K562 (cell line): Measurements from ENCODE around the gene NFE2. TPM values are rescaled to one million over a fixed set of nuclear protein-coding genes. Genes with fewer than 3 reads are reported as not detected.

ENCODE experiments used
- ATAC-seq: fragments of 200-7000 bp; cut with Tn5 transposase; 3 replicates; pipeline ENCODE4 v1.9.1; 2020; ENCODE audit warnings: moderate library complexity
- BruUV-seq: library from RNA; stranded (reverse); fragments of 400-500 nt; replicated peaks from 2 replicates; lab custom pipeline; 2021; lab: Mats Ljungman, UMichigan
- CTCF ChIA-PET: fragments of 300-600 bp; formaldehyde crosslinking; extraction: SDS; loops from one replicate; lab custom pipeline; 2021; ENCODE audit warnings: low intra/inter-chr PET ratio; lab: Yijun Ruan, JAX
- POLR2A ChIA-PET: fragments of 300-600, 350-650 bp; sonication (Branson Sonifier 250); formaldehyde crosslinking; extraction: SDS; loops from one replicate; lab custom pipeline; 2021; ENCODE audit warnings: antibody characterized with exemption, inconsistent platforms; lab: Yijun Ruan, JAX
- DNase-seq, 4 experiments: peaks; one replicate each; pipeline versions ENCODE4 v3.0.0 to v3.0.0-alpha.2; 2011 to 2018; ENCODE audit warnings: low spot score in 3 of 4, mixed read lengths in 3 of 4; ENCODE audit errors: extremely low read depth in 1 of 4
- FAIRE-seq: peaks from 2 replicates; lab custom pipeline; 2011; peaks lifted over from hg19 to GRCh38; lab: Jason Lieb, UNC
- H2AFZ ChIP-seq: 2 replicates; pipeline ENCODE4 v1.6.0; 2011; ENCODE audit warnings: low read depth, low read length, control low read depth, inconsistent platforms
- H3K27ac ChIP-seq: fragments of 200-600 bp; 3 replicates; pipeline ENCODE4 v1.8.0; 2011; ENCODE audit warnings: low read depth, mild to moderate bottlenecking, control low read depth, inconsistent platforms, low read length, moderate library complexity, mixed read lengths; ENCODE audit errors: extremely low read depth
- H3K27me3 ChIP-seq, 2 experiments: fragments of 300-600 bp in 1 of 2; 2 replicates in 1 of 2; 3 replicates in 1 of 2; pipeline versions ENCODE4 v1.6.0 to v1.8.0; 2011; ENCODE audit warnings: inconsistent platforms in 2 of 2, low read length in 2 of 2, mild to moderate bottlenecking in 1 of 2, mixed read lengths in 1 of 2, moderate library complexity in 1 of 2; ENCODE audit not compliant: control insufficient read depth in 2 of 2, insufficient read depth in 2 of 2
- H3K36me3 ChIP-seq: fragments of 300-600 bp; 3 replicates; pipeline ENCODE4 v1.8.0; 2011; ENCODE audit warnings: mild to moderate bottlenecking, low read length, inconsistent platforms; ENCODE audit not compliant: control insufficient read depth, insufficient read depth
- H3K4me1 ChIP-seq, 2 experiments: fragments of 200-600 bp in 1 of 2; replicated peaks in 1 of 2; 2 replicates in 1 of 2; 3 replicates in 1 of 2; pipeline versions ENCODE4 v1.5.1 to v1.8.0; 2011; ENCODE audit warnings: inconsistent platforms in 2 of 2, low read length in 2 of 2, mild to moderate bottlenecking in 1 of 2, mixed read lengths in 1 of 2, moderate library complexity in 1 of 2; ENCODE audit not compliant: control insufficient read depth in 2 of 2, insufficient read depth in 2 of 2
- H3K4me2 ChIP-seq: 2 replicates; pipeline ENCODE4 v1.6.1; 2011; ENCODE audit warnings: low read length, control low read depth, inconsistent platforms, mixed read lengths; ENCODE audit not compliant: insufficient read depth
- H3K4me3 ChIP-seq: fragments of 200-600 bp; sonication (generic), shearing (Covaris generic); 2 replicates; pipeline ENCODE4 v1.5.1; 2016; ENCODE audit warnings: control low read depth, inconsistent platforms
- H3K79me2 ChIP-seq: fragments of 200-600 bp; 3 replicates; pipeline ENCODE4 v1.8.0; 2011; ENCODE audit warnings: low read length, inconsistent platforms; ENCODE audit not compliant: control insufficient read depth, insufficient read depth
- H3K9ac ChIP-seq, 2 experiments: 2 replicates each; pipeline versions ENCODE4 v1.6.0 to v1.6.1; 2011; ENCODE audit warnings: low read depth in 2 of 2, low read length in 2 of 2, control low read depth in 1 of 2, inconsistent platforms in 1 of 2, mild to moderate bottlenecking in 1 of 2, mixed read lengths in 1 of 2; ENCODE audit not compliant: insufficient read depth in 1 of 2
- H3K9me1 ChIP-seq: one replicate; pipeline ENCODE4 v1.6.0; 2011; ENCODE audit warnings: inconsistent platforms, mild to moderate bottlenecking, low read length, moderate library complexity; ENCODE audit not compliant: control insufficient read depth, insufficient read depth
- H3K9me3 ChIP-seq: replicated peaks from 2 replicates; pipeline ENCODE4 v1.5.1; 2011; ENCODE audit warnings: low read depth, low read length, inconsistent platforms; ENCODE audit not compliant: control insufficient read depth, insufficient read depth
- H4K20me1 ChIP-seq: replicated peaks from 2 replicates; pipeline ENCODE4 v1.6.1; 2011; ENCODE audit warnings: low read length, inconsistent platforms, mixed read lengths; ENCODE audit not compliant: control insufficient read depth, insufficient read depth
- ARID2 ChIP-seq: fragments of 450-650 bp; IDR thresholded peaks from 2 replicates; pipeline ENCODE4 v1.6.1; 2017; ENCODE audit warnings: antibody characterized with exemption, mild to moderate bottlenecking
- CCAR2 ChIP-seq: fragments of 200-400 bp; formaldehyde crosslinking; IDR thresholded peaks from 2 replicates; pipeline ENCODE4 v1.6.1; 2017; ENCODE audit warnings: mild to moderate bottlenecking, low read depth, low read length
- HDAC1 ChIP-seq, 2 experiments: fragments of 450-650 bp; IDR thresholded peaks; 2 replicates each; pipeline ENCODE4 v1.6.1; 2016 to 2017; ENCODE audit warnings: inconsistent platforms in 1 of 2, mild to moderate bottlenecking in 1 of 2, moderate library complexity in 1 of 2
- LEF1 ChIP-seq: fragments of 450-650 bp; IDR thresholded peaks from 2 replicates; pipeline ENCODE4 v1.6.1; 2016; ENCODE audit warnings: mild to moderate bottlenecking
- NFIC ChIP-seq: fragments of 450-650 bp; IDR thresholded peaks from 2 replicates; pipeline ENCODE4 v1.6.1; 2017; ENCODE audit warnings: mild to moderate bottlenecking, inconsistent platforms
- NUFIP1 ChIP-seq: fragments of 450-650 bp; IDR thresholded peaks from 2 replicates; pipeline ENCODE4 v1.6.1; 2018; ENCODE audit not compliant: partially characterized antibody
- SMAD1 ChIP-seq: fragments of 150-350 bp; IDR thresholded peaks from 2 replicates; pipeline ENCODE4 v1.6.1; 2014; ENCODE audit warnings: low read length, low read depth; ENCODE audit not compliant: partially characterized antibody
- SREBF2 ChIP-seq: sonication (generic); formaldehyde crosslinking; IDR thresholded peaks from 2 replicates; pipeline ENCODE4 v1.4.0; 2020; ENCODE audit warnings: mild to moderate bottlenecking, missing genetic modification reagents
- TAF1 ChIP-seq: IDR thresholded peaks from 2 replicates; pipeline ENCODE4 v1.6.1; 2011; ENCODE audit warnings: mild to moderate bottlenecking, low read length, moderate library complexity; ENCODE audit not compliant: insufficient read depth, control insufficient read depth, severe bottlenecking; ENCODE audit errors: extremely low read depth
- TBP ChIP-seq: optimal IDR thresholded peaks from 2 replicates; pipeline ENCODE3; 2011; ENCODE audit warnings: low read depth, low read length, improper control_type of control experiment
- ZEB2 ChIP-seq: fragments of 450-650 bp; IDR thresholded peaks from 2 replicates; pipeline ENCODE4 v1.6.1; 2016
- ZNF311 ChIP-seq: fragments of 250-450 bp; sonication (Bioruptor Pico); IDR thresholded peaks from 2 replicates; pipeline ENCODE4 v1.4.0; 2020; ENCODE audit warnings: mild to moderate bottlenecking, moderate library complexity
- ZNF395 ChIP-seq: fragments of 200-800 bp; sonication (Bioruptor generic); IDR thresholded peaks from 2 replicates; pipeline ENCODE4 v1.6.1; 2017; ENCODE audit warnings: missing genetic modification characterization, missing compliant biosample characterization
- ZNF518B ChIP-seq: fragments of 250-450 bp; sonication (Bioruptor Pico); IDR thresholded peaks from 2 replicates; pipeline ENCODE4 v1.5.0; 2021; ENCODE audit warnings: mild to moderate bottlenecking, moderate library complexity
- ZNF717 ChIP-seq: fragments of 250-450 bp; sonication (Bioruptor Pico); IDR thresholded peaks from 2 replicates; pipeline ENCODE4 v1.5.0; 2021
- WGBS: fragments of 100-300 bp; shearing (Covaris generic); methylation state at CpG from one replicate; pipeline ENCODE4 v1.1.6; 2016; ENCODE audit warnings: low coverage, mixed read lengths; ENCODE audit not compliant: insufficient coverage; ENCODE audit errors: missing lambda C conversion rate; 5-methylcytosine and 5-hydroxymethylcytosine counted together
- in situ Hi-C: fragments of 300-500 bp; cut with MboI; formaldehyde crosslinking; loops from 4 replicates; pipeline ENCODE4 v1.15.0; 2018; ENCODE audit warnings: inconsistent platforms, mixed read lengths
- intact Hi-C: fragments of 100-400 bp; cut with micrococcal nuclease; formaldehyde crosslinking; loops from 2 replicates; pipeline ENCODE4 v1.14.2; 2022
- polyA plus RNA-seq, 8 experiments: library from polyadenylated mRNA; depleted of rRNA in 4 of 8; stranded (reverse) in 5 of 8; unstranded in 3 of 8; fragments of >200 nt; fragmentation: Nextera tagmentation in 2 of 8; fragmentation: Illumina TruSeq in 1 of 8; extraction: Ambion mirVana in 2 of 8; extraction: Trizol in 1 of 8; gene quantifications; 2 replicates each; pipeline versions ENCODE4 v1.2.1 to v1.2.3, GENCODE V29; 2011 to 2014; ENCODE audit warnings: inconsistent platforms in 1 of 8, missing spikeins in 1 of 8
- total RNA-seq, 7 experiments: library from RNA; depleted of rRNA in 6 of 7; stranded (reverse); fragments of >200 nt in 6 of 7; fragmentation: Illumina TruSeq in 2 of 7; extraction: Trizol in 2 of 7; gene quantifications; 2 replicates each; pipeline versions ENCODE4 v1.2.1 to v1.2.3, GENCODE V29; 2011 to 2021; ENCODE audit warnings: low replicate concordance in 1 of 7

NFE2 gene
- total and polyA plus RNA-seq, 9 of the 15 experiments (the other 6 are each of a cell fraction or from before 2014, with no cell fraction given) = 12.3 to 282 (median 208) TPM

- H2AFZ ChIP-seq = no peak overlapping the region
- no peaks in the 10 kb centered on the region for H4K20me1 ChIP-seq
- POLR2A ChIA-PET = interaction anchor here (0.8 to 8.4 kb wide), 13 partner anchors 9 to 132 kb away, joined by 3 to 103 read pairs (median 14); partner anchors contain the start of genes CBX5, COPZ1 and HNRNPA1
- in situ Hi-C loops (no loop called here), intact Hi-C loops (loop anchor here (1.0 kb wide), 2 partner anchors 21 to 118 kb away; no protein-coding TSS in a partner anchor)
- no peaks in the 10 kb centered on the region for H3K27me3 ChIP-seq
- H3K4me1 ChIP-seq = peaks cover 33 to 39% of the 10 kb centered on the region in 2 experiments
- H3K36me3 ChIP-seq = peaks cover 56% of the 10 kb centered on the region
- WGBS = 27% methylated on average over 3 of the region's 3 CpGs
- peak; percentile 52 for FAIRE-seq
- H3K4me2 ChIP-seq = peak overlapping the region; percentile 48
- peak; percentile 26 to 48 (median 42) for DNase-seq
- TF ChIP-seq NUFIP1 = no peak
- TF ChIP-seq HDAC1 (IDR thresholded peaks at IDR 0.05) = no peak
- TF ChIP-seq SREBF2 (CRISPR knock-in tag) = no peak
- TF ChIP-seq TAF1 = no peak
- TF ChIP-seq ARID2 = 0 out of 2 replicates have a peak, but pooled peaks have one; percentile 3
- no peak for TF ChIP-seq ZNF518B (CRISPR knock-in tag)
- peak; percentile 13 for TF ChIP-seq SMAD1
- TF ChIP-seq ZEB2 = no peak
- no peak for TF ChIP-seq CCAR2
- no peak for TF ChIP-seq ZNF311
- TF ChIP-seq TBP = peak; percentile 11
- 0 out of 2 replicates have a peak, but pooled peaks have one; percentile 36 for TF ChIP-seq ZNF717
- TF ChIP-seq LEF1 = no peak
- TF ChIP-seq ZNF395 (CRISPR knock-in tag) = peak; percentile 38; the same call in 1 of the 2 replicates
- 0 out of 2 replicates have a peak, but pooled peaks have one; percentile 26 for TF ChIP-seq NFIC
- no peaks in the 10 kb centered on the region for H3K9me3 ChIP-seq
- H3K4me3 ChIP-seq = 0 out of 2 replicates have a peak overlapping the region, but pooled peaks have one; percentile 2
- peaks cover 82% of the 10 kb centered on the region for H3K79me2 ChIP-seq
- peak overlapping the region; percentile 65 to 85; a peak in 3 of 4 replicates for H3K9ac ChIP-seq
- peak; percentile 57 for ATAC-seq
- CTCF ChIA-PET = interaction anchor here (0.7 to 3.6 kb wide), 6 partner anchors 21 to 48 kb away, joined by 3 to 16 read pairs (median 10); no protein-coding TSS in a partner anchor
- no peaks in the 10 kb centered on the region for H3K9me1 ChIP-seq
- H3K27ac ChIP-seq = peak overlapping the region; percentile 74
- no TSS peak for BruUV-seq
These were observed 37.2 kb upstream of the NFE2 start for GRCh38 chr12:54337854-54338650.
